ENCODE measurements around the gene PWWP2A.

DNA sequence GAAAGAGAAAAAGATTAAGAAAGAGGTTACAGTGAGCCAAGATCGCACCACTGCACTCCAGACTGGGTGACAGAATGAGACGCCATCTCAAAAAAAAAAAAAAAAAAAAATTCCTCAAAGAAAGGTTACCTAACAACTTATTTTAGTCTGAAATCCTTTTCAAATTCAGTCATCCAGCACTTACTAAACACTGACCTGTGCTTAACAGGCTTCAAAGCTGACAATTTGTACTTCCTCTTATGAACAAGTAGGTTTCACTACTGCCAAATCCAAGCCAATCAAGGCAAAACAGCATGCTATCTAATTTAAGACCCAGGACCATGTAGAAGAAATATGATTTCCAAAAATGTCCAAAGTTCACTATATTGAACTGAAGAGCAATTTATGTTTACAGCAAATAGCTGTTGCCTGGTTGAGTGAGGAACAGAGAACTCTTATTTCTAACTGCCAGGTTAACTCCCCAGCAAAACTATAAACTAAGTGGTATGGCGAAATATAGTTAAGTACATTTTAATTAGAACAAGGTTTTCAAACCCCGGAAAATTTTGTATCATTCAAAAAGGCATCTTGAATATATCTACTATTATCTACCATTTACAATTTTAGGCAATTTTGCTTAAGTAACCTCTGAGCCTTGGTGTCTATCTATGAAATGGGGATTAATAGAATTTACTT, 13.4 kb downstream of the PWWP2A start:
- TF ChIP-seq POLR2AphosphoS5 (IDR thresholded peaks at IDR 0.05; ENCODE audit: low read depth, low read length), result no peak
- TF ChIP-seq, protein P1, sequence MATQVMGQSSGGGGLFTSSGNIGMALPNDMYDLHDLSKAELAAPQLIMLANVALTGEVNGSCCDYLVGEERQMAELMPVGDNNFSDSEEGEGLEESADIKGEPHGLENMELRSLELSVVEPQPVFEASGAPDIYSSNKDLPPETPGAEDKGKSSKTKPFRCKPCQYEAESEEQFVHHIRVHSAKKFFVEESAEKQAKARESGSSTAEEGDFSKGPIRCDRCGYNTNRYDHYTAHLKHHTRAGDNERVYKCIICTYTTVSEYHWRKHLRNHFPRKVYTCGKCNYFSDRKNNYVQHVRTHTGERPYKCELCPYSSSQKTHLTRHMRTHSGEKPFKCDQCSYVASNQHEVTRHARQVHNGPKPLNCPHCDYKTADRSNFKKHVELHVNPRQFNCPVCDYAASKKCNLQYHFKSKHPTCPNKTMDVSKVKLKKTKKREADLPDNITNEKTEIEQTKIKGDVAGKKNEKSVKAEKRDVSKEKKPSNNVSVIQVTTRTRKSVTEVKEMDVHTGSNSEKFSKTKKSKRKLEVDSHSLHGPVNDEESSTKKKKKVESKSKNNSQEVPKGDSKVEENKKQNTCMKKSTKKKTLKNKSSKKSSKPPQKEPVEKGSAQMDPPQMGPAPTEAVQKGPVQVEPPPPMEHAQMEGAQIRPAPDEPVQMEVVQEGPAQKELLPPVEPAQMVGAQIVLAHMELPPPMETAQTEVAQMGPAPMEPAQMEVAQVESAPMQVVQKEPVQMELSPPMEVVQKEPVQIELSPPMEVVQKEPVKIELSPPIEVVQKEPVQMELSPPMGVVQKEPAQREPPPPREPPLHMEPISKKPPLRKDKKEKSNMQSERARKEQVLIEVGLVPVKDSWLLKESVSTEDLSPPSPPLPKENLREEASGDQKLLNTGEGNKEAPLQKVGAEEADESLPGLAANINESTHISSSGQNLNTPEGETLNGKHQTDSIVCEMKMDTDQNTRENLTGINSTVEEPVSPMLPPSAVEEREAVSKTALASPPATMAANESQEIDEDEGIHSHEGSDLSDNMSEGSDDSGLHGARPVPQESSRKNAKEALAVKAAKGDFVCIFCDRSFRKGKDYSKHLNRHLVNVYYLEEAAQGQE (IDR thresholded peaks at IDR 0.05; ENCODE audit: low read depth, low read length), result no peak
- TF ChIP-seq, protein P2, sequence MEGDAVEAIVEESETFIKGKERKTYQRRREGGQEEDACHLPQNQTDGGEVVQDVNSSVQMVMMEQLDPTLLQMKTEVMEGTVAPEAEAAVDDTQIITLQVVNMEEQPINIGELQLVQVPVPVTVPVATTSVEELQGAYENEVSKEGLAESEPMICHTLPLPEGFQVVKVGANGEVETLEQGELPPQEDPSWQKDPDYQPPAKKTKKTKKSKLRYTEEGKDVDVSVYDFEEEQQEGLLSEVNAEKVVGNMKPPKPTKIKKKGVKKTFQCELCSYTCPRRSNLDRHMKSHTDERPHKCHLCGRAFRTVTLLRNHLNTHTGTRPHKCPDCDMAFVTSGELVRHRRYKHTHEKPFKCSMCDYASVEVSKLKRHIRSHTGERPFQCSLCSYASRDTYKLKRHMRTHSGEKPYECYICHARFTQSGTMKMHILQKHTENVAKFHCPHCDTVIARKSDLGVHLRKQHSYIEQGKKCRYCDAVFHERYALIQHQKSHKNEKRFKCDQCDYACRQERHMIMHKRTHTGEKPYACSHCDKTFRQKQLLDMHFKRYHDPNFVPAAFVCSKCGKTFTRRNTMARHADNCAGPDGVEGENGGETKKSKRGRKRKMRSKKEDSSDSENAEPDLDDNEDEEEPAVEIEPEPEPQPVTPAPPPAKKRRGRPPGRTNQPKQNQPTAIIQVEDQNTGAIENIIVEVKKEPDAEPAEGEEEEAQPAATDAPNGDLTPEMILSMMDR (IDR thresholded peaks at IDR 0.05), result no peak
- TF ChIP-seq, protein P3, sequence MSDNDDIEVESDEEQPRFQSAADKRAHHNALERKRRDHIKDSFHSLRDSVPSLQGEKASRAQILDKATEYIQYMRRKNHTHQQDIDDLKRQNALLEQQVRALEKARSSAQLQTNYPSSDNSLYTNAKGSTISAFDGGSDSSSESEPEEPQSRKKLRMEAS (IDR thresholded peaks at IDR 0.05; ENCODE audit: low read depth), result no peak
